Sigmoid colon (tissue), 4 donors: ENCODE data around the gene C22orf39.

Experiments
- CTCF ChIP-seq, 4 experiments: fragments of 450-650 bp in 3 of 4; fragments of 200-600 bp in 1 of 4; IDR thresholded peaks; one replicate each; pipeline ENCODE4 v1.5.1; 2016 to 2019; ENCODE audit warnings: antibody characterized with exemption in 4 of 4, mild to moderate bottlenecking in 3 of 4, moderate library complexity in 2 of 4
- EP300 ChIP-seq, 4 donors: sonication (generic); formaldehyde crosslinking; IDR thresholded peaks; one replicate each; pipeline ENCODE4 v1.6.1; 2017; ENCODE audit warnings: antibody characterized with exemption in 4 of 4
- POLR2A ChIP-seq, 2 donors: fragments of 450-650 bp; IDR thresholded peaks; one replicate each; pipeline ENCODE4 v1.6.1; 2016; ENCODE audit warnings: antibody characterized with exemption in 2 of 2, mild to moderate bottlenecking in 2 of 2, moderate library complexity in 2 of 2
- POLR2AphosphoS5 ChIP-seq, 4 donors: sonication (generic); formaldehyde crosslinking; IDR thresholded peaks; one replicate each; pipeline ENCODE4 v1.6.1; 2017; ENCODE audit warnings: antibody characterized with exemption in 4 of 4

GRCh38 chr22:19470010-19470409, 22.5 kb upstream of the C22orf39 start:
- TF ChIP-seq CTCF (IDR thresholded peaks at IDR 0.05) (no peak), POLR2AphosphoS5 (IDR thresholded peaks at IDR 0.05) (no peak), POLR2A (IDR thresholded peaks at IDR 0.05) (no peak), EP300 (IDR thresholded peaks at IDR 0.05) (no peak)
